CD14-positive monocyte (primary cell): ENCODE results near the gene ARPC5L. TPM values are rescaled to one million over a fixed set of nuclear protein-coding genes. Genes with fewer than 3 reads are reported as not detected.

Source experiments
- DNase-seq, 3 donors: peaks; one replicate each; pipeline ENCODE4 v3.0.0-alpha.2; 2011 to 2022
- H2AFZ ChIP-seq: 2 replicates; pipeline ENCODE4 v1.6.0; 2012; ENCODE audit warnings: mild to moderate bottlenecking, low read depth, low read length, inconsistent platforms; ENCODE audit not compliant: insufficient read depth, poor library complexity, severe bottlenecking
- H3K27ac ChIP-seq, 2 donors: 1 replicate in 1 of 2; 2 replicates in 1 of 2; pipeline ENCODE4 v1.5.1; 2012 to 2013; ENCODE audit warnings: low read length in 2 of 2, control low read depth in 1 of 2, inconsistent platforms in 1 of 2, low read depth in 1 of 2, mild to moderate bottlenecking in 1 of 2
- H3K27me3 ChIP-seq, 2 donors: one replicate each; pipeline versions ENCODE4 v1.6.0 to v1.6.1; 2011 to 2013; ENCODE audit warnings: low read length in 2 of 2; ENCODE audit not compliant: control insufficient read depth in 2 of 2, insufficient read depth in 2 of 2
- H3K36me3 ChIP-seq, 2 donors: replicated peaks in 1 of 2; 1 replicate in 1 of 2; 2 replicates in 1 of 2; pipeline versions ENCODE4 v1.5.1 to v1.6.1; 2012 to 2013; ENCODE audit warnings: low read length in 2 of 2, control low read depth in 1 of 2, inconsistent platforms in 1 of 2, mild to moderate bottlenecking in 1 of 2; ENCODE audit not compliant: insufficient read depth in 2 of 2, control insufficient read depth in 1 of 2
- H3K4me1 ChIP-seq, 2 donors: 1 replicate in 1 of 2; 2 replicates in 1 of 2; pipeline versions ENCODE4 v1.5.1 to v1.6.1; 2012 to 2013; ENCODE audit warnings: low read length in 2 of 2, control low read depth in 1 of 2, inconsistent platforms in 1 of 2, mild to moderate bottlenecking in 1 of 2, moderate library complexity in 1 of 2; ENCODE audit not compliant: insufficient read depth in 2 of 2, control insufficient read depth in 1 of 2
- H3K4me2 ChIP-seq: replicated peaks from 2 replicates; pipeline ENCODE3; 2012; ENCODE audit warnings: low read length, moderate library complexity, mild to moderate bottlenecking; ENCODE audit not compliant: poor library complexity, severe bottlenecking; ENCODE audit errors: extremely low read depth
- H3K4me3 ChIP-seq, 3 experiments: fragments of 200-600 bp in 1 of 3; sonication (generic) in 1 of 3; replicated peaks in 1 of 3; 1 replicate in 2 of 3; 2 replicates in 1 of 3; pipeline ENCODE4 v1.5.1; 2011 to 2013; ENCODE audit warnings: low read length in 3 of 3, mild to moderate bottlenecking in 3 of 3, control low read depth in 2 of 3, low read depth in 2 of 3, inconsistent platforms in 1 of 3, moderate library complexity in 1 of 3
- H3K79me2 ChIP-seq: 2 replicates; pipeline ENCODE4 v1.6.0; 2012; ENCODE audit warnings: mild to moderate bottlenecking, control low read depth, inconsistent platforms, low read length, moderate library complexity; ENCODE audit not compliant: insufficient read depth
- H3K9ac ChIP-seq: 2 replicates; pipeline ENCODE4 v1.6.0; 2017; ENCODE audit warnings: low read length, mild to moderate bottlenecking; ENCODE audit not compliant: insufficient read depth, poor library complexity, severe bottlenecking
- H3K9me3 ChIP-seq, 2 donors: replicated peaks in 1 of 2; 1 replicate in 1 of 2; 2 replicates in 1 of 2; pipeline versions ENCODE4 v1.5.1 to v1.6.1; 2012 to 2013; ENCODE audit warnings: low read length in 2 of 2, control low read depth in 1 of 2; ENCODE audit not compliant: control insufficient read depth in 1 of 2, insufficient read depth in 1 of 2
- H4K20me1 ChIP-seq: 2 replicates; pipeline ENCODE4 v1.6.0; 2012; ENCODE audit warnings: mild to moderate bottlenecking, low read length, control low read depth, moderate library complexity; ENCODE audit not compliant: insufficient read depth
- H3K27ac Mint-ChIP-seq, 7 donors: one replicate each; pipeline ENCODE4 v1.8.0; 2020; ENCODE audit warnings: mild to moderate bottlenecking in 7 of 7, mixed read lengths in 7 of 7, moderate library complexity in 6 of 7, inconsistent platforms in 2 of 7
- H3K27me3 Mint-ChIP-seq, 3 donors: one replicate each; pipeline ENCODE4 v1.8.0; 2021 to 2022; ENCODE audit warnings: low read depth in 3 of 3, mild to moderate bottlenecking in 3 of 3, mixed read lengths in 3 of 3, moderate library complexity in 3 of 3, inconsistent platforms in 1 of 3
- H3K36me3 Mint-ChIP-seq, 2 donors: one replicate each; pipeline ENCODE4 v1.8.0; 2020; ENCODE audit warnings: mixed read lengths in 2 of 2, inconsistent platforms in 1 of 2, mild to moderate bottlenecking in 1 of 2
- H3K4me1 Mint-ChIP-seq: one replicate; pipeline ENCODE4 v1.8.0; 2020; ENCODE audit warnings: mild to moderate bottlenecking, mixed read lengths
- H3K4me3 Mint-ChIP-seq, 2 donors: one replicate each; pipeline ENCODE4 v1.8.0; 2020; ENCODE audit warnings: mild to moderate bottlenecking in 2 of 2, mixed read lengths in 2 of 2, moderate library complexity in 1 of 2
- H3K9me3 Mint-ChIP-seq, 7 donors: one replicate each; pipeline ENCODE4 v1.8.0; 2020 to 2022; ENCODE audit warnings: mixed read lengths in 7 of 7, mild to moderate bottlenecking in 6 of 7, moderate library complexity in 6 of 7, inconsistent platforms in 2 of 7
- CTCF ChIP-seq: fragments of 200-600 bp; IDR thresholded peaks from one replicate; pipeline ENCODE4 v1.8.0; 2022; ENCODE audit warnings: antibody characterized with exemption, mild to moderate bottlenecking
- WGBS: methylation state at CpG from one replicate; pipeline ENCODE4 v1.1.5; 2013; ENCODE audit warnings: missing lambda C conversion rate; ENCODE audit not compliant: insufficient coverage; 5-methylcytosine and 5-hydroxymethylcytosine counted together
- intact Hi-C, 2 donors: fragments of 100-400 bp; cut with micrococcal nuclease; formaldehyde crosslinking; loops; one replicate each; pipeline versions ENCODE4 v1.15.0 to v1.15.1; 2023
- polyA minus RNA-seq: library from RNA; depleted of rRNA, polyadenylated mRNA; stranded (reverse); fragments of >200 nt; gene quantifications from 2 replicates; pipeline ENCODE4 v1.2.3, GENCODE V29; 2012
- polyA plus RNA-seq, 3 donors: library from polyadenylated mRNA; depleted of rRNA in 1 of 3; unstranded in 2 of 3; stranded (reverse) in 1 of 3; fragments of 300-500 nt in 2 of 3; fragments of >200 nt in 1 of 3; fragmentation: Illumina TruSeq in 2 of 3; gene quantifications; 1 replicate in 2 of 3; 2 replicates in 1 of 3; pipeline ENCODE4 v1.2.3, GENCODE V29; 2012 to 2021
- total RNA-seq, 12 experiments: library from RNA in 1 of 12; stranded (reverse) in 1 of 12; fragments of 120-200 nt in 1 of 12; gene quantifications; one replicate each; pipeline ENCODE4 v1.2.4 and lab custom pipeline; 2013 to 2026; ENCODE audit warnings: mixed read lengths in 6 of 12, inconsistent platforms in 1 of 12

Gene ARPC5L
- total RNA-seq (2013), result 13.8 TPM
- 10 to 100 TPM; 16.0 to 35.2 (median 20.7) TPM for polyA plus RNA-seq
- 5.0 and 8.2 TPM in 2 replicates for polyA minus RNA-seq
- 6.2 to 14.4 (median 10.2) reads per million in 11 experiments for total RNA-seq (lab: John Stamatoyannopoulos, UW)

- peaks cover 26 to 30% of the 10 kb centered on the region in 2 donors for H3K4me1 ChIP-seq
- intact Hi-C loops, result loop anchor here (5.0 to 10.0 kb wide), 2 partner anchors 81 to 283 kb away; partner anchors contain the start of genes GOLGA1 (in 2 of the 2) and SCAI (in 1 of the 2)
- no peaks in the 10 kb centered on the region for H3K9me3 ChIP-seq
- WGBS, result under 1% methylated on average over 92 of the region's 92 CpGs
- Mint-ChIP-seq H3K36me3 (peaks cover 36 to 39% of the 10 kb centered on the region in 2 donors), H3K27ac (peak within 1 kb of the TSS; percentile 85 to 96 (median 94)), H3K27me3 (peaks cover 0 to 2% (median 0%) of the 10 kb centered on the region in 3 donors), H3K4me1 (peaks cover 34% of the 10 kb centered on the region), H3K9me3 (no peaks in the 10 kb centered on the region), H3K4me3 (peak within 1 kb of the TSS; percentile 90 to 96)
- peak within 1 kb of the TSS; percentile 80 for H2AFZ ChIP-seq
- H3K27ac ChIP-seq, result peak within 1 kb of the TSS; percentile 90 to 91
- H3K79me2 ChIP-seq, result peaks cover 30% of the 10 kb centered on the region
- H3K27me3 ChIP-seq, result no peaks in the 10 kb centered on the region
- H3K4me3 ChIP-seq, result peak within 1 kb of the TSS; percentile 79 to 90 (median 83)
- H3K36me3 ChIP-seq, result peaks cover 38 to 44% of the 10 kb centered on the region in 2 donors
- H4K20me1 ChIP-seq, result peaks cover 48% of the 10 kb centered on the region
- H3K9ac ChIP-seq, result peak within 1 kb of the TSS; percentile 92
- TF ChIP-seq CTCF, result peak; percentile 55
- peak within 1 kb of the TSS; percentile 75 for H3K4me2 ChIP-seq
- peak; percentile 91 to 93 (median 92) for DNase-seq
Observed at GRCh38 chr9:124861342-124862229, at the start of gene ARPC5L, which contains the start of gene RPL35. Gene ARPC5L, plus strand, starts transcription at chr9:124862130. Its CDS starts 7,161 bp downstream, at chr9:124869291. Gene RPL35, minus strand, starts transcription at chr9:124861957. Its CDS starts 45 bp downstream, at chr9:124861912.

- H3K9me3 Mint-ChIP-seq, result peaks cover 0 to 2% (median 0%) of the 10 kb centered on the region in 7 donors
Observed at GRCh38 chr9:124812441-124812876, 49.5 kb upstream of the ARPC5L start.

More at GRCh38 chr9:124812441-124812876, 49.5 kb upstream of the ARPC5L start:
- Histone ChIP-seq H3K9ac (no peak overlapping the region), H3K9me3 (no peaks in the 10 kb centered on the region), H3K36me3 (no peaks in the 10 kb centered on the region), H3K4me2 (no peak overlapping the region), H4K20me1 (no peaks in the 10 kb centered on the region), H3K4me3 (no peak overlapping the region), H3K4me1 (no peaks in the 10 kb centered on the region), H2AFZ (no peak overlapping the region), H3K27ac (no peak overlapping the region), H3K27me3 (no peaks in the 10 kb centered on the region), H3K79me2 (no peaks in the 10 kb centered on the region)
- no peaks in the 10 kb centered on the region for H3K36me3 Mint-ChIP-seq
- no peaks in the 10 kb centered on the region for H3K4me1 Mint-ChIP-seq
- no peak overlapping the region for H3K4me3 Mint-ChIP-seq
- TF ChIP-seq CTCF, result no peak
- DNase-seq, result peak in 1 of 3 donors; percentile 22
- WGBS, result 85% methylated on average over 1 of the region's 6 CpGs
- H3K27ac Mint-ChIP-seq, result no peak overlapping the region
- H3K27me3 Mint-ChIP-seq, result peaks cover 5 to 6% (median 6%) of the 10 kb centered on the region in 3 donors
- intact Hi-C loops, result no loop called here
